Thyroid gland (tissue), 4 donors: ENCODE measurements around the gene OR4A15. TPM values are rescaled to one million over a fixed set of nuclear protein-coding genes. Genes with fewer than 3 reads are reported as not detected.

ENCODE experiments used
- DNase-seq, 2 donors: peaks; one replicate each; pipeline ENCODE4 v3.0.0-alpha.2; 2019
- H3K27ac ChIP-seq, 3 donors: fragments of 200-600 bp; sonication (generic); 1 replicate in 2 of 3; 2 replicates in 1 of 3; pipeline ENCODE4 v1.5.1; 2016 to 2019; ENCODE audit warnings: mild to moderate bottlenecking in 1 of 3, moderate library complexity in 1 of 3
- H3K27me3 ChIP-seq: fragments of 200-600 bp; sonication (generic); one replicate; pipeline ENCODE4 v1.5.1; 2019
- H3K36me3 ChIP-seq, 2 donors: fragments of 200-600 bp; sonication (generic); one replicate each; pipeline ENCODE4 v1.5.1; 2016 to 2019
- H3K4me1 ChIP-seq, 2 donors: fragments of 200-600 bp; sonication (generic); one replicate each; pipeline ENCODE4 v1.5.1; 2017 to 2019
- H3K4me3 ChIP-seq, 3 donors: fragments of 200-600 bp; sonication (generic); replicated peaks in 1 of 3; 1 replicate in 2 of 3; 2 replicates in 1 of 3; pipeline ENCODE4 v1.5.1; 2016; ENCODE audit warnings: mild to moderate bottlenecking in 1 of 3
- H3K9me3 ChIP-seq: fragments of 200-600 bp; sonication (generic); one replicate; pipeline ENCODE4 v1.5.1; 2017
- POLR2A ChIP-seq, 2 donors: fragments of 450-650 bp; IDR thresholded peaks; one replicate each; pipeline ENCODE4 v1.6.1; 2017; ENCODE audit warnings: antibody characterized with exemption in 2 of 2, mild to moderate bottlenecking in 2 of 2, moderate library complexity in 1 of 2
- WGBS, 2 donors: methylation state at CpG; one replicate each; pipeline ENCODE4 v1.1.5; 2017; 5-methylcytosine and 5-hydroxymethylcytosine counted together
- intact Hi-C: fragments of 100-400 bp; cut with DNase I; formaldehyde crosslinking; loops from one replicate; pipeline ENCODE4 v1.15.1; 2023
- small RNA-seq: library from RNA; depleted of rRNA; stranded (forward); fragments of <200 nt; gene quantifications from one replicate; pipeline ENCODE3, GENCODE V24; 2016
- total RNA-seq, 4 donors: library from RNA; depleted of rRNA; stranded (reverse); fragments of >200 nt; gene quantifications; one replicate each; pipeline ENCODE4 v1.2.3, GENCODE V29; 2016
- TF ChIP-seq, protein P1 (sequence below), 6 experiments: fragments of 200-600 bp in 3 of 6; fragments of 450-650 bp in 3 of 6; sonication (generic) in 3 of 6; IDR thresholded peaks; one replicate each; pipeline ENCODE4 v1.5.1; 2016 to 2019; ENCODE audit warnings: antibody characterized with exemption in 6 of 6, mild to moderate bottlenecking in 2 of 6, inconsistent platforms in 1 of 6, moderate library complexity in 1 of 6

The OR4A15 gene
- total RNA-seq, 4 donors from 2014 or later, result not detected

DNA sequence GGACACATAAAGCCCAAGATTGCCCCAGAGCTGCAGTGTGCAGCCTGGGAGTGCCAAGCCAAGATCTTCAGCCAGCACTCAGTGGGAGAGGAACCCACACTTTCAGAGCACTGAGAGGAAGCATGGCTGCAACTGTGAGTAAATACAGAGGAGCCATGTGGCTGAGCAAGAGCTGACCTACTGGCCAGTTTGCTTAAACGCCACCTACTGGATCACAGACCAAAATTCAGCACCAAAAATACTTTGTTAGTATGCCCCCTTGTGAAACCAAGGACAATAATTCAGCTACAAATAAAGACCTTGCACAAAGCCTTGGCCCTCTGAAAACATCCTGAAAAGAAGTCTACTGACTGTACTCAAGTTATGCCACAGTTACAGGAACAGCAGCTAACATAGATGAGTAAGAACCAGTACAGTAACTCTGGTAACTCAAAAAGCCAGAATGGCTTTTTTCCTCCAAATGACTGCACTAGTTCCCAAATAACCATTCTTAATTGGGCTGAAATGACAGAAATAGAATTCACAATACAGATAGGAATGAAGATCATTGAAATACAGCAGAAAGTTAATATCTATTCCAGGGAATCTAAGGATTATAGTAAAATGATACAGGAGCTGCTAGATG, 10.1 kb upstream of the OR4A15 start:
- no peak for DNase-seq
- no peak for TF ChIP-seq POLR2A (IDR thresholded peaks at IDR 0.05)
- TF ChIP-seq, protein P1, sequence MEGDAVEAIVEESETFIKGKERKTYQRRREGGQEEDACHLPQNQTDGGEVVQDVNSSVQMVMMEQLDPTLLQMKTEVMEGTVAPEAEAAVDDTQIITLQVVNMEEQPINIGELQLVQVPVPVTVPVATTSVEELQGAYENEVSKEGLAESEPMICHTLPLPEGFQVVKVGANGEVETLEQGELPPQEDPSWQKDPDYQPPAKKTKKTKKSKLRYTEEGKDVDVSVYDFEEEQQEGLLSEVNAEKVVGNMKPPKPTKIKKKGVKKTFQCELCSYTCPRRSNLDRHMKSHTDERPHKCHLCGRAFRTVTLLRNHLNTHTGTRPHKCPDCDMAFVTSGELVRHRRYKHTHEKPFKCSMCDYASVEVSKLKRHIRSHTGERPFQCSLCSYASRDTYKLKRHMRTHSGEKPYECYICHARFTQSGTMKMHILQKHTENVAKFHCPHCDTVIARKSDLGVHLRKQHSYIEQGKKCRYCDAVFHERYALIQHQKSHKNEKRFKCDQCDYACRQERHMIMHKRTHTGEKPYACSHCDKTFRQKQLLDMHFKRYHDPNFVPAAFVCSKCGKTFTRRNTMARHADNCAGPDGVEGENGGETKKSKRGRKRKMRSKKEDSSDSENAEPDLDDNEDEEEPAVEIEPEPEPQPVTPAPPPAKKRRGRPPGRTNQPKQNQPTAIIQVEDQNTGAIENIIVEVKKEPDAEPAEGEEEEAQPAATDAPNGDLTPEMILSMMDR (IDR thresholded peaks at IDR 0.05), result no peak
- no peaks in the 10 kb centered on the region for H3K36me3 ChIP-seq
- no peaks in the 10 kb centered on the region for H3K27me3 ChIP-seq
- intact Hi-C loops, result no loop called here
- no peak overlapping the region for H3K27ac ChIP-seq
- 0 to 8% methylated on average over 1 of the region's 1 CpG for WGBS, 2 donors
- no peak overlapping the region for H3K4me3 ChIP-seq
- no peaks in the 10 kb centered on the region for H3K4me1 ChIP-seq
- no peaks in the 10 kb centered on the region for H3K9me3 ChIP-seq

DNA sequence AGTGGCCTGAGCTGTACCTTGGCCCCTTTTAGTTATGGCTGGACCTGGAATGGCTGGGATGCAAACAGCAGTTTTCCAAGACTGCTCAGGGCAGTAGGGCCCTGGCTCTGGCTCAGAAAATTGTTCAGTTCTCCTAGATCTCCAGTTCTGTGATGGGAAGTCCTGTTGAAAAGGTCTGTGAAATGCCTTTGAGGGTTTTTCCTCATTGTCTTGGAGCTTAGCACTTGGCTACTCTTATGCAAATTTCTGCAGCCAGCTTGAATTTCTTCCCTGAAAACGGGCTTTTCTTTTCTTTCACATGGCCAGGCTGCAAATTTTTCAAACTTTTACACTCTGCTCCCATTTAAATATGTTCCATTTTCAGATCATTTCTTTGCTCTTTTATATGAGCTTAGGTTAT, 33.2 kb downstream of the OR4A15 start:
- no peaks in the 10 kb centered on the region for H3K36me3 ChIP-seq
- no peak for DNase-seq
- intact Hi-C loops, result no loop called here
- H3K27me3 ChIP-seq, result no peaks in the 10 kb centered on the region
- H3K4me3 ChIP-seq, result no peak overlapping the region
- no peaks in the 10 kb centered on the region for H3K4me1 ChIP-seq
- 14 to 22% methylated on average over 1 of the region's 1 CpG for WGBS, 2 donors
- TF ChIP-seq POLR2A (IDR thresholded peaks at IDR 0.05), result no peak
- TF ChIP-seq, protein P1 (IDR thresholded peaks at IDR 0.05), result no peak
- H3K27ac ChIP-seq, result no peak overlapping the region
- no peaks in the 10 kb centered on the region for H3K9me3 ChIP-seq

Small RNA genes lying within 50 kb of the gene (small RNA-seq; reads per million reads assigned to genes)
- gene OR4X7P, result not detected

Other genes starting within 250 kb of the OR4A15 start
- gene TRIM48, start 105.8 kb upstream of the OR4A15 start, total RNA-seq, result not detected
- gene OR4A16, start 24.8 kb upstream of the OR4A15 start, total RNA-seq, result not detected
- not detected for gene OR4C15, start 186.5 kb downstream of the OR4A15 start, total RNA-seq
- not detected for gene OR4C16, start 204.2 kb downstream of the OR4A15 start, total RNA-seq
- not detected for gene OR4C11, start 239.7 kb downstream of the OR4A15 start, total RNA-seq